GM12865 (cell line): ENCODE measurements around the gene MYO18A.

Experiments
- DNase-seq: peaks from one replicate; pipeline ENCODE4 v3.0.0; 2010; ENCODE audit warnings: low read depth
- H3K4me3 ChIP-seq: 2 replicates; pipeline ENCODE4 v1.5.1; 2011; ENCODE audit warnings: mild to moderate bottlenecking, low read depth, low read length, control low read depth
- CTCF ChIP-seq: IDR thresholded peaks from 2 replicates; pipeline ENCODE4 v1.5.1; 2011; ENCODE audit warnings: low read length, control low read depth, low read depth, inconsistent platforms; ENCODE audit not compliant: insufficient read depth; ENCODE audit errors: missing control alignments

Gene MYO18A

GRCh38 chr17:29038085-29038795 is 142.0 kb downstream of the MYO18A start:
- H3K4me3 ChIP-seq, result no peak overlapping the region
- DNase-seq, result no peak
- no peak for TF ChIP-seq CTCF

DNA sequence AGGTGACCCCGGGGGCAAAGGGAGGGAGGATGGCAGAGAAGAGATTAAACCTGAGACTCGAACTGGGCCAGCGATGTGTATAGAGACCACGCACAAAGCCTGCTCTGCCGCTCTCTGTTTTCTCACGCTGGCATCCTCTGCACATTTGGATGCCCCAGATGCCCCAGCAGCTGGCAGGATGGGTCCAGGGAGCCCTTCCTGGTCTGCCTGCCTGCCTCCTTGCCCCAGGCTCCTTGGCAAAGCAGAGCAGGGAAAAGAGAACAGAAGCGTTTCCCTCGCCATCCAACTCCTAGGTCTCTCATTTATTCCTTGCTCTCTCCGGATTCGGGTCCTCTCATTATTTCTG is 142.5 kb downstream of the MYO18A start:
- no peak overlapping the region for H3K4me3 ChIP-seq
- no peak for TF ChIP-seq CTCF
- DNase-seq, result no peak

DNA sequence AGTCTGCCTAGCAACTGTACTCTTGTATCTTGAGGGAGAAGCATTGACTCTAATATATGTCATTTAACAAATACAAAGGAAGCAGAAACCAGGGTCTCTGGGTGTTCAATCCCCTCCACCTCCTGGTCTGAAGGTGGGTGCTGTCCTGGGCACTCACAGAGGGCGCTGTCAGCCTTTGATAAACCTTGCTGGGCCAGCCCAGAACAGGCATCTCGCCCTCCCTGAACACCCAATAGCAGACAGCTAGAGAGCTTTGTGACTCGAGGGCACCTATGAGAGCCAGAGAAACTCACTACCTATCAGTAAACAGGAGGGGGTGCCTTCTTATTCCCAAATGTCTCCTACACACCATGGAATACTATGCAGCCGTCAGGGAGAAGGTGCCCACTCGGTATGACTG is 143.6 kb downstream of the MYO18A start:
- H3K4me3 ChIP-seq, result no peak overlapping the region
- no peak for DNase-seq
- no peak for TF ChIP-seq CTCF

DNA sequence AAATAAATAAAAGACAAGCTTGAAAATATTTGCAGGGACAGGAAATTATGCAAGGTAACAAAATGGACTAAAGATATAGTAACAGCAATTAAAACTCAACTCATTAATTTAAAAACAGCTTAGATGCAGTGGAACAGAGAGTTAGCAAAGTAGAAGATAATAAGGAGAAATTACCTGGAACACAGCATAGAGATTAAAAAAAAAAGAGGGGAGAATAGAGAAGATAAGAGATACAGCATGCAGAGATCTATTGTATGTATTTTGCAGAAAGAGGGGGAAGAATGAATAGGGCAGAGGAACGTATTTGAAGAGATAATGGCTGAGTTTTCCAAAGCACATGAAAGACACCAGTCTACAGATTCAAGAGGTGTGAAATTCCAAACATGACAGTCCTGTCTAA is 145.7 kb downstream of the MYO18A start:
- DNase-seq, result no peak
- H3K4me3 ChIP-seq, result no peak overlapping the region
- no peak for TF ChIP-seq CTCF

DNA sequence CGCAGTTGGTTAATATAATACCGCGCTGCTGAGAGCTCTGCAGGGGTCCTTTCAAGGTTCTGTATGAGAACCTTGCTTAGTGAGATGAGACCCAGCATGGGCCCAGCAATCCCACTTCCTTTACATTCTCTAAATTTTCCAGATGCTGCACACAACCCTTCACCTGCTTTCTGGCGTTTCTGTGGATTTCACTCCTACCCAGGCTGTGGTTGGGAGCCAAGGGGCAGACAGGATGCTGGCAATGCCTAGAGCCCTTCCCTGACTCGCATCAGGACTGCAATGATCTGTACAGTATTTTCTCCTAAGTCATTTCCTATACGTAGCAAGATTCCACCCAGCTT is 147.4 kb downstream of the MYO18A start:
- H3K4me3 ChIP-seq, result no peak overlapping the region
- no peak for TF ChIP-seq CTCF

DNA sequence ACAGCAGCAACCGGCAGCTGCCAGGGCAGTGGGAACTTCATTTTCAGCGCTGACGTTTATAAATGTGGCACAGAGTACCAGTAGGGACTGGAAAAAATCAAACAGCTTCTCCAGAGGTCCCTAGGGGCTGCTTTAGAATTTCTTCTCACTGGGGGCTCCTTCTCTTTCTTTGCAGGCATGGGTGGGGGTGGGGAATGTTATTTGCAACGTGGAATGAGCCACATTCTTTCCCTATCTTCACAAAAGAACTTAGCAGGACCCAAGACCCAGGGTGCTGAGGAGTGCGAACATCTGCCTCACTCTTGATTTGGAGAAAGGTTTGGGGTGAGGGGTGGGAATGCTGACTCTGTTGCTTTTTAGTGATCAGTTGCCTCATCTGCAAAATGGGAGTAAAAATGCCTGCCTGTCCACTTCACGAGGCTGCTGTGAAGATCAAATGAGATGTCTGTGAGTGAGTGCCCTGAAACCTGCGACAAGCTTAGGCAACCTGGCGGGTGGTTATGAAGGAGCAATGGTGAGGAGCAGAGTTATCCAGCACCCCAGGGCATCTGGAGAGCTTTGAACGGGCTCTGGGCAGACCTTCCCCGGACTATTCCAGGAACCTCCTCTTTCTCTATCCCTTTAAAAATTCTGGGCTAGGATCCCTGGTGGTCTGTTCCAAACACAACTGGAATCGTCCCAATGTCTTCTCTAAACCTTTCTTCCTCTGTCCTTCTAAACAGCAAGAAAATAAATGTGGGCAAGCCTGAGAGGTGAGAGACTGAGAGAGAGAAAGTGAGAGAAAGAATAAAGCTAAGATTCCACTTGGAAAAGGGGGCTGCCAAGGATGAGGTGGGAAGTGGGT is 148.0 kb downstream of the MYO18A start:
- H3K4me3 ChIP-seq, result no peak overlapping the region
- TF ChIP-seq CTCF, result no peak
- no peak for DNase-seq

More for the DNA sequence above, 147.4 kb downstream of the MYO18A start:
- no peak for DNase-seq

DNA sequence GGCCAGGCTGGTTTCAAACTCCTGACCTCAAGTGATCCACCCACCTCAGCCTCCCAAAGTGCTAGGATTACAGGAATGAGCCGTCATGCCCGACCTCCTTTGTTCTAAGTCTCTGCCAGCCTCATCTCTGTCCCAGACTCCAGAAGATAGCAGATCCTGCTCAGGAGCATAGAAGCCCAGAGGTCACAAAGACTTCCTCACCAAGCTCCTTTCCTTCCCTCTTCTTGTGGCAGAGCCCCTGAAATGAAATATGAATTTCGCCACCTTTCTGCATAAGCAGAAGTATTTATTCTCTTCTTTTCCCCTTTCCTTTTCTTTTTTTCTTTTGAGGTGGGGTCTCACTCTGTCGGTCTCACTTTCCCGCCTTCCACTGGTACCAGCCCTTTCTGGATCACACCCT is 148.7 kb downstream of the MYO18A start:
- H3K4me3 ChIP-seq, result no peak overlapping the region
- no peak for DNase-seq
- TF ChIP-seq CTCF, result no peak
